Astrocyte (in vitro differentiated cells and primary cell): Measurements from ENCODE around the gene PLD6. TPM values are rescaled to one million over a fixed set of nuclear protein-coding genes. Genes with fewer than 3 reads are reported as not detected.

Experiments
- DNase-seq: peaks from one replicate; pipeline ENCODE4 v3.0.0-alpha.2; 2010; ENCODE audit warnings: low read depth
- FAIRE-seq: peaks from 2 replicates; lab custom pipeline; 2011; peaks lifted over from hg19 to GRCh38; lab: Jason Lieb, UNC
- H2AFZ ChIP-seq: 2 replicates; pipeline ENCODE4 v1.6.0; 2012; ENCODE audit warnings: low read depth, low read length, inconsistent platforms
- H3K27ac ChIP-seq: 2 replicates; pipeline ENCODE4 v1.5.1; 2011; ENCODE audit warnings: low read depth, low read length, inconsistent platforms
- H3K27me3 ChIP-seq: 2 replicates; pipeline ENCODE4 v1.6.0; 2011; ENCODE audit warnings: low read length, inconsistent platforms; ENCODE audit not compliant: insufficient read depth
- H3K36me3 ChIP-seq: 2 replicates; pipeline ENCODE4 v1.5.1; 2011; ENCODE audit warnings: low read length, inconsistent platforms; ENCODE audit not compliant: insufficient read depth
- H3K4me1 ChIP-seq: 2 replicates; pipeline ENCODE4 v1.5.1; 2011; ENCODE audit warnings: low read length, inconsistent platforms; ENCODE audit not compliant: insufficient read depth
- H3K4me2 ChIP-seq: 2 replicates; pipeline ENCODE4 v1.6.0; 2012; ENCODE audit warnings: low read length, inconsistent platforms
- H3K4me3 ChIP-seq: 2 replicates; pipeline ENCODE4 v1.5.1; 2011; ENCODE audit warnings: low read depth, mild to moderate bottlenecking, low read length, inconsistent platforms; ENCODE audit not compliant: insufficient read depth
- H3K79me2 ChIP-seq: 2 replicates; pipeline ENCODE4 v1.6.0; 2012; ENCODE audit warnings: mild to moderate bottlenecking, low read length, inconsistent platforms; ENCODE audit not compliant: insufficient read depth
- H3K9ac ChIP-seq: 2 replicates; pipeline ENCODE4 v1.6.0; 2012; ENCODE audit warnings: mild to moderate bottlenecking, low read length, inconsistent platforms
- H3K9me3 ChIP-seq: 2 replicates; pipeline ENCODE4 v1.5.1; 2012; ENCODE audit warnings: low read depth, mild to moderate bottlenecking, low read length, inconsistent platforms; ENCODE audit not compliant: insufficient read depth
- H4K20me1 ChIP-seq: 2 replicates; pipeline ENCODE4 v1.6.0; 2012; ENCODE audit warnings: low read length, inconsistent platforms; ENCODE audit not compliant: insufficient read depth
- H3K27ac Mint-ChIP-seq: one replicate; pipeline ENCODE4 v1.8.0; 2021; ENCODE audit warnings: mild to moderate bottlenecking, mixed read lengths; ENCODE audit not compliant: unreplicated experiment
- H3K27me3 Mint-ChIP-seq: one replicate; pipeline ENCODE4 v1.8.0; 2021; ENCODE audit warnings: low read depth, mixed read lengths; ENCODE audit not compliant: unreplicated experiment
- H3K36me3 Mint-ChIP-seq: one replicate; pipeline ENCODE4 v1.8.0; 2021; ENCODE audit warnings: low read depth, mixed read lengths; ENCODE audit not compliant: unreplicated experiment
- H3K4me1 Mint-ChIP-seq: one replicate; pipeline ENCODE4 v1.8.0; 2021; ENCODE audit warnings: low read depth, mixed read lengths; ENCODE audit not compliant: unreplicated experiment
- H3K4me3 Mint-ChIP-seq: one replicate; pipeline ENCODE4 v1.8.0; 2021; ENCODE audit warnings: mild to moderate bottlenecking, moderate library complexity, mixed read lengths; ENCODE audit not compliant: unreplicated experiment
- H3K9me3 Mint-ChIP-seq: one replicate; pipeline ENCODE4 v1.8.0; 2021; ENCODE audit warnings: mild to moderate bottlenecking, mixed read lengths; ENCODE audit not compliant: unreplicated experiment
- EZH2 ChIP-seq: IDR thresholded peaks from 2 replicates; pipeline ENCODE4 v1.6.1; 2012; ENCODE audit warnings: mild to moderate bottlenecking, low read length, inconsistent platforms; ENCODE audit not compliant: insufficient read depth
- total RNA-seq: library from RNA; stranded (reverse); gene quantifications from 2 replicates; pipeline ENCODE4 v1.2.1, GENCODE V29; 2021
- TF ChIP-seq, protein P1 (sequence below): IDR thresholded peaks from 2 replicates; pipeline ENCODE4 v1.5.1; 2011; ENCODE audit warnings: low read depth, mild to moderate bottlenecking, inconsistent platforms, low read length, moderate library complexity; ENCODE audit not compliant: insufficient read depth

Gene PLD6
- total RNA-seq, 1 donor from 2014 or later = 0.64 TPM

- Histone ChIP-seq H3K27ac (no peak overlapping the region), H3K4me2 (no peak overlapping the region), H3K4me3 (no peak overlapping the region), H2AFZ (no peak overlapping the region), H3K4me1 (no peaks in the 10 kb centered on the region), H4K20me1 (peaks cover 41% of the 10 kb centered on the region), H3K27me3 (no peaks in the 10 kb centered on the region), H3K9me3 (no peaks in the 10 kb centered on the region), H3K9ac (no peak overlapping the region), H3K79me2 (peaks cover 7% of the 10 kb centered on the region), H3K36me3 (peaks cover 48% of the 10 kb centered on the region)
- no peaks in the 10 kb centered on the region for H3K9me3 Mint-ChIP-seq
- FAIRE-seq (no peak), DNase-seq (peak; percentile 37)
- TF ChIP-seq, protein P1, sequence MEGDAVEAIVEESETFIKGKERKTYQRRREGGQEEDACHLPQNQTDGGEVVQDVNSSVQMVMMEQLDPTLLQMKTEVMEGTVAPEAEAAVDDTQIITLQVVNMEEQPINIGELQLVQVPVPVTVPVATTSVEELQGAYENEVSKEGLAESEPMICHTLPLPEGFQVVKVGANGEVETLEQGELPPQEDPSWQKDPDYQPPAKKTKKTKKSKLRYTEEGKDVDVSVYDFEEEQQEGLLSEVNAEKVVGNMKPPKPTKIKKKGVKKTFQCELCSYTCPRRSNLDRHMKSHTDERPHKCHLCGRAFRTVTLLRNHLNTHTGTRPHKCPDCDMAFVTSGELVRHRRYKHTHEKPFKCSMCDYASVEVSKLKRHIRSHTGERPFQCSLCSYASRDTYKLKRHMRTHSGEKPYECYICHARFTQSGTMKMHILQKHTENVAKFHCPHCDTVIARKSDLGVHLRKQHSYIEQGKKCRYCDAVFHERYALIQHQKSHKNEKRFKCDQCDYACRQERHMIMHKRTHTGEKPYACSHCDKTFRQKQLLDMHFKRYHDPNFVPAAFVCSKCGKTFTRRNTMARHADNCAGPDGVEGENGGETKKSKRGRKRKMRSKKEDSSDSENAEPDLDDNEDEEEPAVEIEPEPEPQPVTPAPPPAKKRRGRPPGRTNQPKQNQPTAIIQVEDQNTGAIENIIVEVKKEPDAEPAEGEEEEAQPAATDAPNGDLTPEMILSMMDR = no peak
- no peak for TF ChIP-seq EZH2
- H3K4me1 Mint-ChIP-seq = no peaks in the 10 kb centered on the region
- H3K36me3 Mint-ChIP-seq = peaks cover 26% of the 10 kb centered on the region
- H3K27ac Mint-ChIP-seq = no peak overlapping the region
- H3K27me3 Mint-ChIP-seq = no peaks in the 10 kb centered on the region
- H3K4me3 Mint-ChIP-seq = no peak overlapping the region
These were observed 35.7 kb downstream of the PLD6 start for GRCh38 chr17:17170346-17170985.

- peaks cover 28% of the 10 kb centered on the region for H3K36me3 Mint-ChIP-seq
- DNase-seq (no peak), FAIRE-seq (no peak)
- Histone ChIP-seq H3K4me1 (no peaks in the 10 kb centered on the region), H4K20me1 (peaks cover 51% of the 10 kb centered on the region), H3K27ac (no peak overlapping the region), H3K79me2 (peaks cover 7% of the 10 kb centered on the region), H3K36me3 (peaks cover 52% of the 10 kb centered on the region), H3K4me3 (no peak overlapping the region), H3K9ac (no peak overlapping the region), H3K27me3 (no peaks in the 10 kb centered on the region), H3K4me2 (no peak overlapping the region), H3K9me3 (no peaks in the 10 kb centered on the region), H2AFZ (no peak overlapping the region)
- H3K4me3 Mint-ChIP-seq = no peak overlapping the region
- no peaks in the 10 kb centered on the region for H3K27me3 Mint-ChIP-seq
- no peaks in the 10 kb centered on the region for H3K9me3 Mint-ChIP-seq
- TF ChIP-seq EZH2 = no peak
- TF ChIP-seq, protein P1 = no peak
- no peak overlapping the region for H3K27ac Mint-ChIP-seq
- no peaks in the 10 kb centered on the region for H3K4me1 Mint-ChIP-seq
These were observed 36.7 kb downstream of the PLD6 start for GRCh38 chr17:17169396-17169795.

- Mint-ChIP-seq H3K27me3 (no peaks in the 10 kb centered on the region), H3K4me3 (no peak overlapping the region), H3K9me3 (no peaks in the 10 kb centered on the region), H3K4me1 (no peaks in the 10 kb centered on the region), H3K27ac (peak overlapping the region; percentile 23), H3K36me3 (peaks cover 25% of the 10 kb centered on the region)
- no peak for FAIRE-seq
- H3K9me3 ChIP-seq = no peaks in the 10 kb centered on the region
- no peak for DNase-seq
- H3K27ac ChIP-seq = no peak overlapping the region
- no peak overlapping the region for H3K4me3 ChIP-seq
- H3K27me3 ChIP-seq = no peaks in the 10 kb centered on the region
- H2AFZ ChIP-seq = no peak overlapping the region
- H3K4me2 ChIP-seq = no peak overlapping the region
- no peak for TF ChIP-seq EZH2
- TF ChIP-seq, protein P1 = no peak
- peaks cover 51% of the 10 kb centered on the region for H4K20me1 ChIP-seq
- H3K9ac ChIP-seq = no peak overlapping the region
- no peaks in the 10 kb centered on the region for H3K4me1 ChIP-seq
- peaks cover 47% of the 10 kb centered on the region for H3K36me3 ChIP-seq
- H3K79me2 ChIP-seq = peaks cover 7% of the 10 kb centered on the region
These were observed 37.7 kb downstream of the PLD6 start for GRCh38 chr17:17168401-17168800.
